ENCODE data around the gene SUPT4H1.

DNA sequence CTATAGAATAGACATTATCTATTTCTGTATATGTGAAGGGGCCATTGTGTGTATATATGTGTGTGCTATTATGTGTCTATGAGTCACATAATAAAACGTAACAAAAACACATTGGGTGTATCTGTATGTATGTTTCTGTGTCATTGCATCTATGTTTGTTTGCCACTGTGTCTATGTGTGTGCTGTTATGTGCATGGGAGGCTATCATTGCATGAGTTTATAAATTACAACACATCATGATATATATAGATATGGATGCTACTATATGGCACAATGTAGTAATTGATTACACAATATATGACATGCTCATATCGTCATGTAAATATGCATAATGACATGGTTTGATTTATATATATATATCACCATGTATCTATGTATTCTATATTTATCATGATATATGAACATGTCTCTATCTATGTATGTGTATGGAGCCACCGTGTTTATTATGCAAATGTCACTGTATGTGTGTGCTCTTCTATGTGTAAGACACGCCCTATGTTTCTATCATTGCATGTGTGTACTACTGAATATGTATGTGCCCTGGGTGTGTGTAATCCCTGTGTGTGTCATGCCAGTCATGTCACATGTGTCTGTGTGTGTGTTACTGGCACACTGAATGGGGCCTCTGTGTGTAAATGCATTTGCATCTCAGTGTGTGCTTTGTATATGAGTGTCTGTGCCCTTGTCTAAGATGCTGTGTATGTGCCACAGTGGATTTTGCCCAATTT is 22.0 kb downstream of the SUPT4H1 start:
- no peak for TF ChIP-seq POLR2A (IDR thresholded peaks at IDR 0.05; ENCODE audit: low read depth, low read length)
- TF ChIP-seq, protein P1, sequence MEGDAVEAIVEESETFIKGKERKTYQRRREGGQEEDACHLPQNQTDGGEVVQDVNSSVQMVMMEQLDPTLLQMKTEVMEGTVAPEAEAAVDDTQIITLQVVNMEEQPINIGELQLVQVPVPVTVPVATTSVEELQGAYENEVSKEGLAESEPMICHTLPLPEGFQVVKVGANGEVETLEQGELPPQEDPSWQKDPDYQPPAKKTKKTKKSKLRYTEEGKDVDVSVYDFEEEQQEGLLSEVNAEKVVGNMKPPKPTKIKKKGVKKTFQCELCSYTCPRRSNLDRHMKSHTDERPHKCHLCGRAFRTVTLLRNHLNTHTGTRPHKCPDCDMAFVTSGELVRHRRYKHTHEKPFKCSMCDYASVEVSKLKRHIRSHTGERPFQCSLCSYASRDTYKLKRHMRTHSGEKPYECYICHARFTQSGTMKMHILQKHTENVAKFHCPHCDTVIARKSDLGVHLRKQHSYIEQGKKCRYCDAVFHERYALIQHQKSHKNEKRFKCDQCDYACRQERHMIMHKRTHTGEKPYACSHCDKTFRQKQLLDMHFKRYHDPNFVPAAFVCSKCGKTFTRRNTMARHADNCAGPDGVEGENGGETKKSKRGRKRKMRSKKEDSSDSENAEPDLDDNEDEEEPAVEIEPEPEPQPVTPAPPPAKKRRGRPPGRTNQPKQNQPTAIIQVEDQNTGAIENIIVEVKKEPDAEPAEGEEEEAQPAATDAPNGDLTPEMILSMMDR (conservative IDR thresholded peaks at IDR 0.05; ENCODE audit: low read depth, low read length), result no peak

Data from IMR-90 (cell line).